Spleen (tissue), 11 donors: ENCODE data around the gene NIP7. TPM values are rescaled to one million over a fixed set of nuclear protein-coding genes. Genes with fewer than 3 reads are reported as not detected.

Experiments used
- DNase-seq: peaks from one replicate; pipeline ENCODE4 v3.0.0-alpha.2; 2020
- H3K27ac ChIP-seq, 8 donors: fragments of 200-600 bp; sonication (generic) in 7 of 8; 1 replicate in 4 of 8; 2 replicates in 4 of 8; pipeline versions ENCODE4 v1.5.0 to v1.8.0; 2016 to 2021; ENCODE audit warnings: inconsistent platforms in 4 of 8, mild to moderate bottlenecking in 4 of 8, moderate library complexity in 1 of 8
- H3K27me3 ChIP-seq, 7 donors: fragments of 200-600 bp; sonication (generic) in 6 of 7; replicated peaks in 1 of 7; 1 replicate in 4 of 7; 2 replicates in 3 of 7; pipeline versions ENCODE4 v1.5.0 to v1.8.0; 2016 to 2021; ENCODE audit warnings: inconsistent platforms in 3 of 7, mild to moderate bottlenecking in 1 of 7
- H3K36me3 ChIP-seq, 6 donors: fragments of 200-600 bp; sonication (generic) in 5 of 6; 1 replicate in 4 of 6; 2 replicates in 2 of 6; pipeline versions ENCODE4 v1.5.0 to v1.8.0; 2016 to 2021; ENCODE audit warnings: inconsistent platforms in 2 of 6
- H3K4me1 ChIP-seq, 6 donors: fragments of 200-600 bp; sonication (generic) in 5 of 6; 1 replicate in 3 of 6; 2 replicates in 3 of 6; pipeline versions ENCODE4 v1.5.0 to v1.8.0; 2016 to 2021; ENCODE audit warnings: inconsistent platforms in 3 of 6
- H3K4me3 ChIP-seq, 8 donors: fragments of 200-600 bp; sonication (generic) in 7 of 8; 1 replicate in 4 of 8; 2 replicates in 4 of 8; pipeline versions ENCODE4 v1.5.0 to v1.8.0; 2016 to 2021; ENCODE audit warnings: inconsistent platforms in 4 of 8, mild to moderate bottlenecking in 4 of 8, moderate library complexity in 2 of 8
- H3K9me3 ChIP-seq, 8 donors: fragments of 200-600 bp; sonication (generic) in 7 of 8; 1 replicate in 4 of 8; 2 replicates in 4 of 8; pipeline versions ENCODE4 v1.5.0 to v1.8.0; 2016 to 2021; ENCODE audit warnings: inconsistent platforms in 4 of 8
- POLR2A ChIP-seq, 3 donors: fragments of 450-650 bp; IDR thresholded peaks; one replicate each; pipeline ENCODE4 v1.5.1; 2017; ENCODE audit warnings: antibody characterized with exemption in 3 of 3, mild to moderate bottlenecking in 1 of 3
- POLR2AphosphoS5 ChIP-seq, 3 donors: sonication (generic); formaldehyde crosslinking; IDR thresholded peaks; one replicate each; pipeline ENCODE4 v1.5.1; 2017; ENCODE audit warnings: antibody characterized with exemption in 3 of 3
- WGBS, 5 donors: extraction: QIAGEN DNeasy Blood & Tissue Kit in 3 of 5; methylation state at CpG; one replicate each; pipeline versions ENCODE4 v1.1.5 to v1.1.7; 2013 to 2018; 5-methylcytosine and 5-hydroxymethylcytosine counted together
- intact Hi-C: fragments of 100-400 bp; cut with DNase I; formaldehyde crosslinking; loops from one replicate; pipeline ENCODE4 v1.15.0; 2023; ENCODE audit warnings: low total_unique reads
- polyA plus RNA-seq, 3 donors: library from polyadenylated mRNA; stranded (reverse); fragments of 200-250 nt; gene quantifications; one replicate each; pipeline ENCODE4 v1.2.1, GENCODE V29; 2013
- total RNA-seq, 7 donors: library from RNA; depleted of rRNA in 3 of 7; stranded (reverse); fragments of >200 nt in 3 of 7; fragmentation: NEBNext Ultra II Directional in 4 of 7; extraction: Animal tissue kit (Norgen Biotek cat#: 25700) in 4 of 7; gene quantifications; one replicate each; pipeline versions ENCODE4 v1.1.0 to v1.2.1, GENCODE V29; 2016 to 2021
- TF ChIP-seq, protein P1 (sequence below), 11 experiments: fragments of 200-600 bp in 7 of 11; fragments of 450-650 bp in 4 of 11; sonication (generic) in 4 of 11; IDR thresholded peaks in 8 of 11; conservative IDR thresholded peaks in 3 of 11; 1 replicate in 7 of 11; 2 replicates in 4 of 11; pipeline versions ENCODE4 v1.4.0 to v1.8.0; 2016 to 2021; ENCODE audit warnings: antibody characterized with exemption in 11 of 11, inconsistent platforms in 4 of 11, mild to moderate bottlenecking in 1 of 11
- donor health status: healthy with polysubstance abuse.
- donor health status: DM: no; HTN: no; CAD: no; lungs with moderate emphysema.
- donor health status: DM: no; HTN: no; CAD: no.
- donor health status: Bipolar disorder and iron deficiency.
- donor health status: healthy.
- donor health status: DM: no; HTN: no; CAD: no.
- donor health status: DM: yes; HTN: yes; CAD: no.

The NIP7 gene
- total and polyA plus RNA-seq, 10 donors, result 10.2 to 25.0 (median 18.8) TPM

DNA sequence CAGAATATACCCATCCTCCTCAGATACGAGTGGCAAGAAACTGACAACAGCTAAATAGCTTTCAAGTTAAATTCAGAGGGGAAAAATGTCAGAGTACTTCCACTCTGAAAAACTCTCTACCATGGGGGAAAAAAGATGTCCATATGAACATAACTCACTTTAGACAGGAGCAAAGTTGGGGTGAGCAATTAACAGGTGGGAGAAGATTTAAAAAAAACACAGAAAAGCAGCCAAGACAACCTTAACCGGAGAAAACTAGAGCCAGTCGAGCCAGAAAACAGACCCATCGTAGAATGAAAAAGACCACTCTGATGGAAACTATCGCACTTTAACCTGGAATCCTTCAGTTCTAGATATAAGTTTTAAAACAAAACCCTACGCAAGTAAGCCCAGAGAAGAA, 45.4 kb downstream of the NIP7 start:
- H3K4me1 ChIP-seq, result peaks cover 15 to 61% (median 47%) of the 10 kb centered on the region in 6 donors
- no peak for DNase-seq
- no peaks in the 10 kb centered on the region for H3K9me3 ChIP-seq
- H3K27ac ChIP-seq, result peak overlapping the region; percentile 81 to 97 (median 94)
- TF ChIP-seq, protein P1, sequence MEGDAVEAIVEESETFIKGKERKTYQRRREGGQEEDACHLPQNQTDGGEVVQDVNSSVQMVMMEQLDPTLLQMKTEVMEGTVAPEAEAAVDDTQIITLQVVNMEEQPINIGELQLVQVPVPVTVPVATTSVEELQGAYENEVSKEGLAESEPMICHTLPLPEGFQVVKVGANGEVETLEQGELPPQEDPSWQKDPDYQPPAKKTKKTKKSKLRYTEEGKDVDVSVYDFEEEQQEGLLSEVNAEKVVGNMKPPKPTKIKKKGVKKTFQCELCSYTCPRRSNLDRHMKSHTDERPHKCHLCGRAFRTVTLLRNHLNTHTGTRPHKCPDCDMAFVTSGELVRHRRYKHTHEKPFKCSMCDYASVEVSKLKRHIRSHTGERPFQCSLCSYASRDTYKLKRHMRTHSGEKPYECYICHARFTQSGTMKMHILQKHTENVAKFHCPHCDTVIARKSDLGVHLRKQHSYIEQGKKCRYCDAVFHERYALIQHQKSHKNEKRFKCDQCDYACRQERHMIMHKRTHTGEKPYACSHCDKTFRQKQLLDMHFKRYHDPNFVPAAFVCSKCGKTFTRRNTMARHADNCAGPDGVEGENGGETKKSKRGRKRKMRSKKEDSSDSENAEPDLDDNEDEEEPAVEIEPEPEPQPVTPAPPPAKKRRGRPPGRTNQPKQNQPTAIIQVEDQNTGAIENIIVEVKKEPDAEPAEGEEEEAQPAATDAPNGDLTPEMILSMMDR (IDR thresholded peaks at IDR 0.05 in 8 of 11, conservative IDR thresholded peaks at IDR 0.05 in 3 of 11), result no peak
- TF ChIP-seq POLR2AphosphoS5 (IDR thresholded peaks at IDR 0.05), result no peak
- no peak for TF ChIP-seq POLR2A (IDR thresholded peaks at IDR 0.05)
- H3K36me3 ChIP-seq, result peaks cover 0 to 44% (median 37%) of the 10 kb centered on the region in 6 donors
- H3K4me3 ChIP-seq, result peak overlapping the region; percentile 27 to 82 (median 64)
- 1 to 6% (median 5%) methylated on average over 6 of the region's 6 CpGs for WGBS, 5 donors
- intact Hi-C loops, result no loop called here
- no peaks in the 10 kb centered on the region for H3K27me3 ChIP-seq

DNA sequence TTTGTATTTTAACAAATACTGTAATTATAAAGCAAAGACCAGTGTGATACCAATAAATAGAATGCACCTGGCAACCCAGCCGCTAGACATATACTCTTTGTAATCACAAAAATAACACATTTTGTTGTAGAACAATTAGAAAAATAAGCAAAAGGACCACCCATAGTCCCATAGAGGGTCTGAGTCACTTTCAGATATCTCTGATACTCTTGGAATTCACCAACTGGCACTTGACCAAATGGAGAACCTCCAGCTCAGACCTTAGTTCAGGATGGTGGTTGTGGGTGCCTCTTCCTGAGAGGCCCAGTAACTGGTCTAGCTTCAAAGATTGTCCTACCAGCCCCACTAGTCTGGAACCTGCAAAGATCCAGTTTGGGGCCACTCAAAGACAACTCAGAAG, 47.0 kb downstream of the NIP7 start:
- 94 to 100% (median 96%) methylated on average over 1 of the region's 1 CpG for WGBS, 5 donors
- no peaks in the 10 kb centered on the region for H3K27me3 ChIP-seq
- H3K36me3 ChIP-seq, result peaks cover 0 to 28% (median 24%) of the 10 kb centered on the region in 6 donors
- no peaks in the 10 kb centered on the region for H3K9me3 ChIP-seq
- intact Hi-C loops, result no loop called here
- H3K4me1 ChIP-seq, result peaks cover 11 to 45% (median 40%) of the 10 kb centered on the region in 6 donors
- H3K27ac ChIP-seq, result peak overlapping the region in 5 of 8 donors; percentile 93 to 97 (median 94)
- no peak for TF ChIP-seq POLR2A (IDR thresholded peaks at IDR 0.05)
- TF ChIP-seq POLR2AphosphoS5 (IDR thresholded peaks at IDR 0.05), result no peak
- TF ChIP-seq, protein P1 (IDR thresholded peaks at IDR 0.05 in 8 of 11, conservative IDR thresholded peaks at IDR 0.05 in 3 of 11), result no peak
- H3K4me3 ChIP-seq, result peak overlapping the region in 5 of 8 donors; percentile 59 to 78 (median 65)
- no peak for DNase-seq

Other genes starting within 250 kb of the NIP7 start
- gene HAS3, start 234.1 kb upstream of the NIP7 start, total RNA-seq, result 1 to 10 TPM in 1 of 7 donors, under 1 TPM in 6; 0.51 to 2.0 (median 0.77) TPM
- gene HAS3, start 234.1 kb upstream of the NIP7 start, polyA plus RNA-seq, result under 1 TPM; 0.54 to 0.96 (median 0.68) TPM
- gene CHTF8, start 207.2 kb upstream of the NIP7 start, total RNA-seq, result 100 to 1,000 TPM in 2 of 7 donors, 10 to 100 TPM in 5; 82.9 to 125 (median 89.2) TPM
- gene CHTF8, start 207.2 kb upstream of the NIP7 start, polyA plus RNA-seq, result 10 to 100 TPM; 46.9 to 75.3 (median 58.9) TPM
- 10 to 100 TPM; 13.7 to 37.9 (median 25.0) TPM for gene UTP4, start 207.1 kb upstream of the NIP7 start, total RNA-seq
- gene UTP4, start 207.1 kb upstream of the NIP7 start, polyA plus RNA-seq, result 10 to 100 TPM; 12.6 to 16.3 (median 15.4) TPM
- gene SNTB2, start 152.6 kb upstream of the NIP7 start, total RNA-seq, result 10 to 100 TPM; 25.7 to 48.5 (median 31.5) TPM
- gene SNTB2, start 152.6 kb upstream of the NIP7 start, polyA plus RNA-seq, result 1 to 10 TPM; 1.9 to 4.4 (median 3.0) TPM
- gene VPS4A, start 28.4 kb upstream of the NIP7 start, total RNA-seq, result 10 to 100 TPM; 28.5 to 38.0 (median 33.6) TPM
- gene VPS4A, start 28.4 kb upstream of the NIP7 start, polyA plus RNA-seq, result 10 to 100 TPM; 21.5 to 30.2 (median 29.1) TPM
- gene PDF, start 9.2 kb upstream of the NIP7 start, total RNA-seq, result 10 to 100 TPM in 3 of 7 donors, 1 to 10 TPM in 4; 7.1 to 18.5 (median 9.4) TPM
- 1 to 10 TPM; 2.4 to 7.1 (median 4.7) TPM for gene PDF, start 9.2 kb upstream of the NIP7 start, polyA plus RNA-seq
- gene COG8, start 208 bp upstream of the NIP7 start, total RNA-seq, result 10 to 100 TPM; 29.9 to 54.3 (median 38.4) TPM
- gene COG8, start 208 bp upstream of the NIP7 start, polyA plus RNA-seq, result 10 to 100 TPM; 13.8 to 21.5 (median 14.5) TPM
- gene TMED6, start 12.0 kb downstream of the NIP7 start, total RNA-seq, result 1 to 10 TPM in 4 of 7 donors, under 1 TPM in 1, not detected in 2; 0.85 to 5.2 (median 1.7) TPM
- 1 to 10 TPM in 1 of 3 donors, under 1 TPM in 2; 0.59 to 1.2 (median 0.99) TPM for gene TMED6, start 12.0 kb downstream of the NIP7 start, polyA plus RNA-seq
- gene TERF2, start 46.2 kb downstream of the NIP7 start, total RNA-seq, result 10 to 100 TPM; 24.2 to 42.3 (median 32.5) TPM
- 10 to 100 TPM; 10.4 to 15.0 (median 13.1) TPM for gene TERF2, start 46.2 kb downstream of the NIP7 start, polyA plus RNA-seq
- 10 to 100 TPM; 45.2 to 80.5 (median 71.3) TPM for gene CYB5B, start 84.8 kb downstream of the NIP7 start, total RNA-seq
- gene CYB5B, start 84.8 kb downstream of the NIP7 start, polyA plus RNA-seq, result 10 to 100 TPM; 36.8 to 61.8 (median 53.3) TPM
- gene NFAT5, start 226.2 kb downstream of the NIP7 start, total RNA-seq, result 10 to 100 TPM; 50.5 to 96.8 (median 60.9) TPM
- 1 to 10 TPM in 2 of 3 donors, under 1 TPM in 1; 0.79 to 4.8 (median 1.0) TPM for gene NFAT5, start 226.2 kb downstream of the NIP7 start, polyA plus RNA-seq